Hepatocyte (in vitro differentiated cells): ENCODE data around the gene HIGD1A. TPM values are rescaled to one million over a fixed set of nuclear protein-coding genes. Genes with fewer than 3 reads are reported as not detected.

Experiments
- DNase-seq: peaks from one replicate; pipeline ENCODE4 v3.0.0-alpha.2; 2016; ENCODE audit warnings: low spot score
- H2AFZ ChIP-seq: fragments of 200-600 bp; sonication (generic); 2 replicates; pipeline ENCODE4 v1.6.0; 2016; ENCODE audit warnings: antibody characterized with exemption, mild to moderate bottlenecking
- H3K27ac ChIP-seq: fragments of 200-600 bp; sonication (generic); 2 replicates; pipeline ENCODE4 v1.5.1; 2016; ENCODE audit warnings: mild to moderate bottlenecking
- H3K27me3 ChIP-seq: fragments of 200-600 bp; sonication (generic); 2 replicates; pipeline ENCODE4 v1.6.1; 2016
- H3K36me3 ChIP-seq: fragments of 200-600 bp; sonication (generic); replicated peaks from 2 replicates; pipeline ENCODE4 v1.5.1; 2016; ENCODE audit warnings: low read depth; ENCODE audit not compliant: insufficient read depth
- H3K4me1 ChIP-seq: fragments of 200-600 bp; sonication (generic); 2 replicates; pipeline ENCODE4 v1.5.1; 2016; ENCODE audit warnings: mild to moderate bottlenecking, moderate library complexity; ENCODE audit not compliant: insufficient read depth
- H3K4me2 ChIP-seq: fragments of 200-600 bp; sonication (generic); 2 replicates; pipeline ENCODE4 v1.6.0; 2016
- H3K4me3 ChIP-seq: fragments of 200-600 bp; sonication (generic); 2 replicates; pipeline ENCODE4 v1.5.1; 2016; ENCODE audit warnings: mild to moderate bottlenecking
- H3K79me2 ChIP-seq: fragments of 200-600 bp; sonication (generic); 2 replicates; pipeline ENCODE4 v1.6.0; 2017; ENCODE audit warnings: mild to moderate bottlenecking
- H3K9me2 ChIP-seq: fragments of 200-600 bp; sonication (generic); replicated peaks from 2 replicates; pipeline ENCODE4 v1.6.0; 2017; ENCODE audit warnings: mild to moderate bottlenecking; ENCODE audit not compliant: insufficient read depth
- H3K9me3 ChIP-seq: fragments of 200-600 bp; sonication (generic); 2 replicates; pipeline ENCODE4 v1.5.1; 2016; ENCODE audit warnings: low read depth, mild to moderate bottlenecking
- H4K20me1 ChIP-seq: fragments of 200-600 bp; sonication (generic); 2 replicates; pipeline ENCODE4 v1.6.0; 2016; ENCODE audit warnings: mild to moderate bottlenecking; ENCODE audit not compliant: insufficient read depth, poor library complexity, severe bottlenecking
- EZH2 ChIP-seq: fragments of 200-600 bp; sonication (generic); IDR thresholded peaks from 2 replicates; pipeline ENCODE4 v1.6.1; 2016; ENCODE audit warnings: antibody characterized with exemption, mild to moderate bottlenecking, borderline replicate concordance
- EZH2phosphoT487 ChIP-seq: fragments of 200-600 bp; sonication (generic); IDR thresholded peaks from one replicate; pipeline ENCODE4 v1.6.1; 2018; ENCODE audit warnings: antibody characterized with exemption, mild to moderate bottlenecking, low read depth, moderate library complexity; ENCODE audit not compliant: unreplicated experiment, severe bottlenecking
- WGBS: methylation state at CpG from one replicate; pipeline ENCODE4 v1.1.6; 2016; ENCODE audit warnings: low lambda C conversion rate; ENCODE audit errors: missing lambda C conversion rate; 5-methylcytosine and 5-hydroxymethylcytosine counted together
- polyA plus RNA-seq: library from polyadenylated mRNA; unstranded; fragments of >200 nt; fragmentation: Nextera tagmentation; extraction: Ambion mirVana; gene quantifications from 2 replicates; pipeline ENCODE4 v1.2.1, GENCODE V29; 2016
- total RNA-seq: library from RNA; depleted of rRNA; stranded (reverse); fragments of >200 nt; gene quantifications from 2 replicates; pipeline ENCODE4 v1.2.3, GENCODE V29; 2014
- TF ChIP-seq, protein P1 (sequence below): fragments of 200-600 bp; sonication (generic); IDR thresholded peaks from 2 replicates; pipeline ENCODE4 v1.5.1; 2016; ENCODE audit warnings: antibody characterized with exemption, mild to moderate bottlenecking; ENCODE audit not compliant: poor library complexity

The HIGD1A gene
- total and polyA plus RNA-seq, 2 experiments from 2014 or later, result 218 to 252 TPM

- 77% methylated on average over 3 of the region's 3 CpGs for whole genome bisulfite sequencing
- H3K36me3 ChIP-seq, result no peaks in the 10 kb centered on the region
- TF ChIP-seq EZH2, result no peak
- TF ChIP-seq, protein P1, sequence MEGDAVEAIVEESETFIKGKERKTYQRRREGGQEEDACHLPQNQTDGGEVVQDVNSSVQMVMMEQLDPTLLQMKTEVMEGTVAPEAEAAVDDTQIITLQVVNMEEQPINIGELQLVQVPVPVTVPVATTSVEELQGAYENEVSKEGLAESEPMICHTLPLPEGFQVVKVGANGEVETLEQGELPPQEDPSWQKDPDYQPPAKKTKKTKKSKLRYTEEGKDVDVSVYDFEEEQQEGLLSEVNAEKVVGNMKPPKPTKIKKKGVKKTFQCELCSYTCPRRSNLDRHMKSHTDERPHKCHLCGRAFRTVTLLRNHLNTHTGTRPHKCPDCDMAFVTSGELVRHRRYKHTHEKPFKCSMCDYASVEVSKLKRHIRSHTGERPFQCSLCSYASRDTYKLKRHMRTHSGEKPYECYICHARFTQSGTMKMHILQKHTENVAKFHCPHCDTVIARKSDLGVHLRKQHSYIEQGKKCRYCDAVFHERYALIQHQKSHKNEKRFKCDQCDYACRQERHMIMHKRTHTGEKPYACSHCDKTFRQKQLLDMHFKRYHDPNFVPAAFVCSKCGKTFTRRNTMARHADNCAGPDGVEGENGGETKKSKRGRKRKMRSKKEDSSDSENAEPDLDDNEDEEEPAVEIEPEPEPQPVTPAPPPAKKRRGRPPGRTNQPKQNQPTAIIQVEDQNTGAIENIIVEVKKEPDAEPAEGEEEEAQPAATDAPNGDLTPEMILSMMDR, result no peak
- TF ChIP-seq EZH2phosphoT487, result no peak
- H3K79me2 ChIP-seq, result no peaks in the 10 kb centered on the region
- no peak for DNase-seq
- no peaks in the 10 kb centered on the region for H3K9me2 ChIP-seq
- no peaks in the 10 kb centered on the region for H3K27me3 ChIP-seq
- no peak overlapping the region for H2AFZ ChIP-seq
- H3K4me3 ChIP-seq, result no peak overlapping the region
- H4K20me1 ChIP-seq, result no peaks in the 10 kb centered on the region
- H3K27ac ChIP-seq, result no peak overlapping the region
- H3K4me2 ChIP-seq, result no peak overlapping the region
- peaks cover 8% of the 10 kb centered on the region for H3K4me1 ChIP-seq
- no peaks in the 10 kb centered on the region for H3K9me3 ChIP-seq
These were observed 40.2 kb downstream of the HIGD1A start for GRCh38 chr3:42764115-42764514.

- peaks cover 8% of the 10 kb centered on the region for H3K4me1 ChIP-seq
- no peaks in the 10 kb centered on the region for H3K9me3 ChIP-seq
- H3K36me3 ChIP-seq, result no peaks in the 10 kb centered on the region
- H3K9me2 ChIP-seq, result no peaks in the 10 kb centered on the region
- no peak overlapping the region for H3K4me3 ChIP-seq
- TF ChIP-seq, protein P1, result no peak
- TF ChIP-seq EZH2 (no peak), EZH2phosphoT487 (no peak)
- WGBS, result 62% methylated on average over 2 of the region's 2 CpGs
- no peaks in the 10 kb centered on the region for H3K79me2 ChIP-seq
- peak overlapping the region; percentile 20 for H3K27ac ChIP-seq
- H4K20me1 ChIP-seq, result no peaks in the 10 kb centered on the region
- H3K4me2 ChIP-seq, result no peak overlapping the region
- DNase-seq, result no peak
- H3K27me3 ChIP-seq, result no peaks in the 10 kb centered on the region
- no peak overlapping the region for H2AFZ ChIP-seq
These were observed 41.3 kb downstream of the HIGD1A start for GRCh38 chr3:42763021-42763420.

GRCh38 chr3:42762046-42762724 lies 42.1 kb downstream of the HIGD1A start:
- Histone ChIP-seq H3K27me3 (no peaks in the 10 kb centered on the region), H3K4me2 (no peak overlapping the region), H2AFZ (no peak overlapping the region), H3K27ac (peak overlapping the region; percentile 20), H3K36me3 (no peaks in the 10 kb centered on the region), H3K79me2 (no peaks in the 10 kb centered on the region), H3K9me3 (no peaks in the 10 kb centered on the region), H3K9me2 (no peaks in the 10 kb centered on the region), H3K4me1 (peaks cover 8% of the 10 kb centered on the region), H4K20me1 (no peaks in the 10 kb centered on the region), H3K4me3 (no peak overlapping the region)
- DNase-seq, result no peak
- 84% methylated on average over 6 of the region's 6 CpGs for WGBS
- TF ChIP-seq, protein P1, result no peak
- TF ChIP-seq EZH2phosphoT487 (no peak), EZH2 (no peak)
